Astrocyte of the cerebellum (primary cell): Measurements from ENCODE around the gene VGLL4.

ENCODE experiments used
- DNase-seq: peaks from one replicate; pipeline ENCODE4 v3.0.0-alpha.2; 2011; ENCODE audit warnings: low read depth
- H3K4me3 ChIP-seq: 2 replicates; pipeline ENCODE4 v1.5.1; 2011; ENCODE audit warnings: mild to moderate bottlenecking, low read depth, low read length, moderate library complexity
- CTCF ChIP-seq: IDR thresholded peaks from 2 replicates; pipeline ENCODE4 v1.5.1; 2012; ENCODE audit warnings: low read length, low read depth, moderate library complexity, mild to moderate bottlenecking; ENCODE audit errors: missing control alignments
- in situ Hi-C: cut with HindIII; loops from 2 replicates; pipeline ENCODE4 v1.10.0; 2017; ENCODE audit warnings: low sequenced_read_pairs

The VGLL4 gene

DNA sequence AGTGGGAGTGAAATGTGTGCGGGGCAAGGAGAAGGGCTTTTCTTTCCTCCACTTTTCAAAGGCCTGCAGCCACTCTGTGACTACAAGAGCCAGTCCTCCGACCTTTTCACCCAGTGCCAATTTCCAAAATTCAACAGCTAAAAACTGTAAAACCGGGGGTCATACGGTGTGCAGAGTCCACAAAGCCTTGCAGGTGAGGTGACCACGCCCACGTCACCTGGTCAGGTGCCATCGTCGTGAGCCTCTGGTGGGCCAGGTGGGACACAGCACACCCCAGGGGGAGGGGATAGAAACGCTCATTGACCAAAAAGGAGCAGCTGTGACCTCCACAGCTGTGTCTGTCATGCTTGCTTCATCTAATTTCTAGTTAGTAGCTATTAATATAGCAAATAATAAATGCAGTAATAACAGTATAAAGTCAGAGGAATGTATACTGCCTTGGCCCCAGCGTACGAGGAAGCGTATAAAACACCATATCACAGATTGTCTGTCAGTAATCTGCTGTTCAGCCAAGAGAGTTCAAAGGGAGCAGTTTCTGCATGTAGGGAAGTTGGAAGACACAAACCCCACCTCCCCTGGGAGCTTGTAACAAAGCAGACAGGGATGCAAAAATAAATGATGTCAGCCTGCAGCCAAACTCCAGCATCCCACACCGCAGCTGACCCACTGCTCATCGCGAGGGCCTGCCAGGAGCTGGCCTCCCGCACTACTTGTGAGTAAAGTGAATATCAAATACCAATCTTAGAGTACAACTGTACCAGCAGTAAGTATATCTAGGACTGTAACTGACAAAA lies 86.7 kb downstream of the VGLL4 start:
- no peak for TF ChIP-seq CTCF
- in situ Hi-C loops, result loop anchor here (25.0 kb wide), 1 partner anchor 170 kb away; no protein-coding TSS in a partner anchor
- DNase-seq, result peak; percentile 86
- no peak overlapping the region for H3K4me3 ChIP-seq

- no peak for DNase-seq
- no peak for TF ChIP-seq CTCF
- in situ Hi-C loops, result loop anchor here (25.0 kb wide), 1 partner anchor 169 kb away; no protein-coding TSS in a partner anchor
- H3K4me3 ChIP-seq, result no peak overlapping the region
These were observed 87.7 kb downstream of the VGLL4 start for GRCh38 chr3:11555881-11556633.

GRCh38 chr3:11555211-11555782 lies 88.4 kb downstream of the VGLL4 start:
- H3K4me3 ChIP-seq, result no peak overlapping the region
- no peak for TF ChIP-seq CTCF
- in situ Hi-C loops, result loop anchor here (25.0 kb wide), 1 partner anchor 168 kb away; no protein-coding TSS in a partner anchor
- DNase-seq, result no peak

- no peak overlapping the region for H3K4me3 ChIP-seq
- no peak for TF ChIP-seq CTCF
- DNase-seq, result no peak
- in situ Hi-C loops, result loop anchor here (25.0 kb wide), 1 partner anchor 167 kb away; no protein-coding TSS in a partner anchor
These were observed 89.0 kb downstream of the VGLL4 start for GRCh38 chr3:11554666-11555065.

- TF ChIP-seq CTCF, result no peak
- in situ Hi-C loops, result loop anchor here (25.0 kb wide), 1 partner anchor 167 kb away; no protein-coding TSS in a partner anchor
- DNase-seq, result no peak
- H3K4me3 ChIP-seq, result no peak overlapping the region
These were observed 89.5 kb downstream of the VGLL4 start for GRCh38 chr3:11554236-11554610.

DNA sequence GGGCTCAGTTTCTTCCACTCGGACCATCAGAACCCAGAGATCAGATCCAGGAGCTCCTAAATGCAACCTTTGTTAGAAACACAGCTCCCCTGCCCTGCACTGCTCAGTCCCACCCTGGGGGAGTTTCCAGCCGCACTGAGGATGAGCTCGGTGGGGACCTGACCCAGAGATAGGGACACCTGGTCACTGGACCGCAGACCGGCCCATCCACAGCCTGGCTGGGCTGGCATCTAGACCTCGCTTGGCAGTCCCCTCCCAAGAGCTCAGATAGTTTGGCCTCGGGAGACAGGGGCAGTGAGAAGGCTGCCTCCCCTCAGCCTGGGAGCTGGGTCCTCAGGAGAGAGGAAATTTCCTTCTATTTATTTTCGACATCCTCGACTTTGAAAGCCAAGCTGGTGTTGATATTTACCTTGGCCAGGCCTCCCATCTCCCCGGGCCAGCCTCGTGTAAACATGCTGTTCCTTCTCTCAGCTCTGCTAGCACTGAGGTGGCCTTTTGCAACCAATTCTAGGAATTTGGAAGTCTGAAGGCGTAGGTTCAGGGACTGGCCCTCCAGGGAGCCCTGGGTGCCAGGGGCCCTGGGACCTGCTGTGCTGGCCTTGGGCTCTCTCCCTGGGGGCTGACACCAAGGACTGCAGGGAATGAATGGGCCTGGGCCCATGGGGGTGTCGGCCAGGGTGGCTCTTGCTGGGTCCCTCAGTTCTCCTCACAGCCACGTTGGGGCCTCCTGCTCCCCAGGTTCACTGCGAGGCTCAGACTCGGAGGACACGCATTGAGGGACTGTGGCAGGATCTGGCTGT lies 90.1 kb downstream of the VGLL4 start:
- DNase-seq, result no peak
- no peak for TF ChIP-seq CTCF
- in situ Hi-C loops, result loop anchor here (25.0 kb wide), 1 partner anchor 166 kb away; no protein-coding TSS in a partner anchor
- no peak overlapping the region for H3K4me3 ChIP-seq
